Measurements from ENCODE around the gene C2CD2. TPM values are rescaled to one million over a fixed set of nuclear protein-coding genes. Genes with fewer than 3 reads are reported as not detected.

The C2CD2 gene
- total RNA-seq, 4 donors from 2014 or later: 11.6 to 25.3 (median 18.9) TPM

DNA sequence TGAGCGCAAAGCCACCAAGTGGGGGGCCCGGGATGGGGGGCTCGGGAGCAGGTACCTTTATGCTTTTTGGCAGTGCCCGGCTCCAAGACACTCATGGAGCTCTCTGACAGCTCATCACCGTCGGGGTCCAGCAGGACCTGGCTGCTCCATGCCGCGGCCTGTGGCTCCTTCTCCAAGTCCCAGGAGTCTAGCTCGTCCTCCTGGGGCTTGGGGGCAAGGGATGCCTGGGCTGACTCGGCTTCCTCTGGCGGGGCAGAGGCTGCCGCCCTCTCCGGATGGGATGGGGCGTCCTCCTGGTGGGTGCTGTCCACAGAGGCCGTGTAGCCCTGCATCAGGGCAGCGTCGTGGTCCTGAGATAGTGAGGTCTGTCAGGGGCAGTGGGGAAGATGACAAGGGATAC is 54.8 kb downstream of the C2CD2 start:
- no peak for TF ChIP-seq POLR2AphosphoS5 (IDR thresholded peaks at IDR 0.05)
- TF ChIP-seq, protein P1, sequence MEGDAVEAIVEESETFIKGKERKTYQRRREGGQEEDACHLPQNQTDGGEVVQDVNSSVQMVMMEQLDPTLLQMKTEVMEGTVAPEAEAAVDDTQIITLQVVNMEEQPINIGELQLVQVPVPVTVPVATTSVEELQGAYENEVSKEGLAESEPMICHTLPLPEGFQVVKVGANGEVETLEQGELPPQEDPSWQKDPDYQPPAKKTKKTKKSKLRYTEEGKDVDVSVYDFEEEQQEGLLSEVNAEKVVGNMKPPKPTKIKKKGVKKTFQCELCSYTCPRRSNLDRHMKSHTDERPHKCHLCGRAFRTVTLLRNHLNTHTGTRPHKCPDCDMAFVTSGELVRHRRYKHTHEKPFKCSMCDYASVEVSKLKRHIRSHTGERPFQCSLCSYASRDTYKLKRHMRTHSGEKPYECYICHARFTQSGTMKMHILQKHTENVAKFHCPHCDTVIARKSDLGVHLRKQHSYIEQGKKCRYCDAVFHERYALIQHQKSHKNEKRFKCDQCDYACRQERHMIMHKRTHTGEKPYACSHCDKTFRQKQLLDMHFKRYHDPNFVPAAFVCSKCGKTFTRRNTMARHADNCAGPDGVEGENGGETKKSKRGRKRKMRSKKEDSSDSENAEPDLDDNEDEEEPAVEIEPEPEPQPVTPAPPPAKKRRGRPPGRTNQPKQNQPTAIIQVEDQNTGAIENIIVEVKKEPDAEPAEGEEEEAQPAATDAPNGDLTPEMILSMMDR (IDR thresholded peaks at IDR 0.05): no peak
- no peak for TF ChIP-seq EP300 (IDR thresholded peaks at IDR 0.05)
- TF ChIP-seq POLR2A (IDR thresholded peaks at IDR 0.05; ENCODE audit: low read depth): no peak

DNA sequence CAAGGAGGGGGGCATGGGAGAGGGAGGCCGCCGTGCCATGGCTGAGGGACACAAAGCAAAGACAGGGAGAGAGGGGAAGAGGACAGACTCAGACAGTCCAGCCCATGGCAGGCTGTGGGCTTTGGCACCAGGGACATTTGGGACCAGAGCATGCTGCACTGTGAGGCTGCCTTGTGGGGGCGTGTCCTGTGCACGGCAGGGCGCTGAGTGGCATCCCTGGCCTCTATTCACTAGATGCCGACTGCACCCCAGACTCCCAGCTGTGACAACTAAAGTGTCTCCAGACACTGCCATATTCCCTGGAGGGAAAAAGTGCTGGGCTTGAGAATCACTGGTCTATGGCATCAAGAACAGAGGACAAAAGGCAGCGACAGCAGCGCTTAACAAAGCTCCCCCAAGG is 56.1 kb downstream of the C2CD2 start:
- WGBS: 98% methylated on average over 7 of the region's 8 CpGs

More for the DNA sequence above, 54.8 kb downstream of the C2CD2 start:
- no peaks in the 10 kb centered on the region for H3K4me1 ChIP-seq
- H3K36me3 ChIP-seq: peaks cover 8 to 94% (median 74%) of the 10 kb centered on the region in 4 donors
- intact Hi-C loops (cut with DNase I): no loop called here
- no peaks in the 10 kb centered on the region for H3K9me3 ChIP-seq
- DNase-seq (ENCODE audit: extremely low spot score): no peak
- no peak overlapping the region for H3K27ac ChIP-seq (replicated peaks in 1 of 4)
- H3K27me3 ChIP-seq: no peaks in the 10 kb centered on the region
- no peak overlapping the region for H3K4me3 ChIP-seq
- 94% methylated on average over 12 of the region's 17 CpGs for WGBS

DNA sequence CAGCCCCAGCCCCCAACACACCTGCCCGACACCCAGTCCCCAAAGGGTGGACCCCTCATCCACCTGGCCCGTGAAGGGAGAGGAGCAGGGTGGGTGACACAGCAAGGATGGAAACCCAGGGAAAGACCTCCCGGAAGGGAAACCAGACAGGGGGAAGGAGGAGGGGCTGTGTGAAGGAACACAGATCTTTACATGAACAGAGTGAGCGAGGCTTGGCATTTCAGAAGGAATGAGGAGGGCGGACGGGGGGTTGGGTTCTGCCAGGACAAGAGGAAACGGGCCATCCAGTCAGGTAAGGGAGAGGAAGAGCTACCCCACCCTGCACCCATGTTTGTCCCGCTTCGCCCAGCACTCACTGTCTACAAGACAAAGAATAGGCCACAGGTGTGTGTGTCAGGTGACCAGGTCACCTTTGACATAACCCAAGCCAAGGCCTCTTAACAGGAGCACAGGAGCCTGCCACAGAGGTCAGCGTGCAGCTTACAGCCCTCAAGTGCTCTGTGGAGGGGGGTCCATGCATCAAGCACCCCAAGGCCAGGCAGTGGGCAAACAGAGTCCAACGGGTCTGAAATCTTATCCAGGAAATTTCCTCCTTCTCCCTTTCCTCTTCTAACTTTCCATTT is 56.7 kb downstream of the C2CD2 start:
- 90% methylated on average over 11 of the region's 11 CpGs for WGBS
- H3K9me3 ChIP-seq: no peaks in the 10 kb centered on the region
- intact Hi-C loops (cut with DNase I): no loop called here
- no peak overlapping the region for H3K27ac ChIP-seq (replicated peaks in 1 of 4)
- peaks cover 3 to 83% (median 60%) of the 10 kb centered on the region in 4 donors for H3K36me3 ChIP-seq
- H3K27me3 ChIP-seq: no peaks in the 10 kb centered on the region
- TF ChIP-seq, protein P1 (IDR thresholded peaks at IDR 0.05): no peak
- no peak for TF ChIP-seq POLR2AphosphoS5 (IDR thresholded peaks at IDR 0.05)
- TF ChIP-seq EP300 (IDR thresholded peaks at IDR 0.05): no peak
- TF ChIP-seq POLR2A (IDR thresholded peaks at IDR 0.05; ENCODE audit: low read depth): no peak
- no peaks in the 10 kb centered on the region for H3K4me1 ChIP-seq
- DNase-seq (ENCODE audit: extremely low spot score): no peak
- no peak overlapping the region for H3K4me3 ChIP-seq

More for the DNA sequence above, 56.1 kb downstream of the C2CD2 start:
- no peaks in the 10 kb centered on the region for H3K4me1 ChIP-seq
- DNase-seq (ENCODE audit: extremely low spot score): no peak
- no peak overlapping the region for H3K27ac ChIP-seq (replicated peaks in 1 of 4)
- TF ChIP-seq EP300 (IDR thresholded peaks at IDR 0.05) (no peak), POLR2A (IDR thresholded peaks at IDR 0.05; ENCODE audit: low read depth) (no peak), POLR2AphosphoS5 (IDR thresholded peaks at IDR 0.05) (no peak)
- TF ChIP-seq, protein P1 (IDR thresholded peaks at IDR 0.05): no peak
- no peak overlapping the region for H3K4me3 ChIP-seq
- H3K27me3 ChIP-seq: no peaks in the 10 kb centered on the region
- no peaks in the 10 kb centered on the region for H3K9me3 ChIP-seq
- peaks cover 3 to 83% (median 63%) of the 10 kb centered on the region in 4 donors for H3K36me3 ChIP-seq
- intact Hi-C loops (cut with DNase I): no loop called here

DNA sequence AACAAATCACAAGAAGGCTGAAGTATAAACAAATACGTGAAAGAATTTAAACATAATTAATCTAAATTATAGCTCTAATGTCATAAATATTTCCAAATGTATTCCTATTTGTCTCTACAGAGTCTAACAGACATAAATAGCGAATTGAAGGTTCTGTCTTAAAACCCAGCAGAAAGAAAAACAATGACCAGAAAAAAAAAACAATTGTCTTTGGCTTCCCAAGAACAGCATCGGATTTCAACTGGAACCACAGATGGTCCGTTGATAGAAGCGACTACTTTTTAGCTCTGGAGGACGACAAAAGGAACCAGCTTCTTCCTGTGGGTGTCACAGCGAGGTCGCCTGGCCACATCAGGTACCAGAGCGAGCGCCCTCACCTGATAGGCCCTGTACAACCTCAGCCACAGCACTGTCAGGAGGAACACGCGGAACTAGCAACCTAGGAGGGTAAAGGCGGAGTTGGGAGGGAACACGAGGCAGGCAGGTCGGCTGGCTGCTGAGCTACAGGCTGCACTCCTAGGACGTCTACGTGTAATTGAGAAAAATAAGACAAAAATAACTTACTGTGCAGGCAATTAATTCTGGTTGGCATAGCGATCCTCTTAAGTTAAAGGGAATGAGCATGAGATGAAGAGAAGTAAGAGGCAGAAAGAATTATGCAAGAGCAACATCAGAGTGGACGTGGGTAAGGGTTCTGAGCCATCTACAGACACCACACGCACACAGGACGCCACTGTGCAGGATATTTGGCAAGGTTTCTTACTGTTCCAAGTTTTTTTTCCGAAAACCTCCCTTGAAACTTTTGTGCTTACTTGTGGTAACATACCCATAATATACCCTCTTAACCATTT is 58.0 kb downstream of the C2CD2 start:
- DNase-seq (ENCODE audit: extremely low spot score): no peak
- WGBS: 71% methylated on average over 22 of the region's 22 CpGs
- Histone ChIP-seq H3K36me3 (peaks cover 3 to 82% (median 49%) of the 10 kb centered on the region in 4 donors), H3K4me1 (no peaks in the 10 kb centered on the region), H3K9me3 (no peaks in the 10 kb centered on the region), H3K27me3 (no peaks in the 10 kb centered on the region), H3K27ac (replicated peaks in 1 of 4) (no peak overlapping the region), H3K4me3 (no peak overlapping the region)
- intact Hi-C loops (cut with DNase I): no loop called here
- TF ChIP-seq POLR2AphosphoS5 (IDR thresholded peaks at IDR 0.05): no peak

DNA sequence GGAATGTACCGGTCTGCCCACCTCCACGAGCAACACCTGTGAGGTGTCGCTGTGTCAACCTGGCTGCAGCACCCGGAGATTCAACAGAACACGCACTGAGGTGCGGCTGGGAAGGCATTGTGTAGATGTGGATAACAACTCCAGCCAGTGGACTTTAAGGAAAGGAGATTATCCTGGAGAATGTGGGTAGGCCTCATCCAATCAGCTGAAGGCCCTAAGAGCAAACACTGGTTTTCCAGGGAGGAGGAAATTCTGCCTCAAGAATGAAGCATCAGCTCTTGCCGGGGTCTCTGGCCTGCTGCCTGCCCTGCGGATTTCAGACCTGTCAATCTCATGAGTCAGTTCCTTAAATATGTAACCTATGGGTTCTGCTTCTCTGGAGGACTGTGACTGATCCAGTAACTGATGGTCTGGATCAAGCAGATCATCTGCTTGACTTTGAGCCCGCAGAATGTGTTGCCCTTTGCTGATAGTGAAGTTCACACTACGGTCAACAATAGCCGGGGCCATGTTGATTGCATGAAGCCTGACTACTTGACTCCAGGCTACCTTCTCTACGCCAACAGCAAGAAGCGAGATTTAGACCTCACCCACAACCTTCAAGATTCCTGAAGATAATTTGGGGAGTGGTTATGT is 58.8 kb downstream of the C2CD2 start:
- peaks cover 3 to 77% (median 44%) of the 10 kb centered on the region in 4 donors for H3K36me3 ChIP-seq
- TF ChIP-seq, protein P1 (IDR thresholded peaks at IDR 0.05): no peak
- TF ChIP-seq EP300 (IDR thresholded peaks at IDR 0.05) (no peak), POLR2AphosphoS5 (IDR thresholded peaks at IDR 0.05) (no peak), POLR2A (IDR thresholded peaks at IDR 0.05; ENCODE audit: low read depth) (no peak)

More for the DNA sequence above, 58.8 kb downstream of the C2CD2 start:
- no peaks in the 10 kb centered on the region for H3K27me3 ChIP-seq
- H3K4me1 ChIP-seq: no peaks in the 10 kb centered on the region
- DNase-seq (ENCODE audit: extremely low spot score): no peak
- H3K27ac ChIP-seq (replicated peaks in 1 of 4): no peak overlapping the region
- intact Hi-C loops (cut with DNase I): no loop called here
- H3K4me3 ChIP-seq: no peak overlapping the region
- WGBS: 59% methylated on average over 8 of the region's 13 CpGs
- H3K9me3 ChIP-seq: no peaks in the 10 kb centered on the region

Data from esophagus muscularis mucosa (tissue), 4 donors.